Measurements from ENCODE around the gene KIF3A. TPM values are rescaled to one million over a fixed set of nuclear protein-coding genes. Genes with fewer than 3 reads are reported as not detected.

Gene KIF3A
- total RNA-seq, 1 donor from 2014 or later = 10.5 TPM

GRCh38 chr5:132647473-132647872 is 89.9 kb downstream of the KIF3A start:
- DNase-seq = no peak
- ATAC-seq = no peak
- no peak overlapping the region for H3K27ac ChIP-seq
- H3K9me3 ChIP-seq = no peaks in the 10 kb centered on the region
- intact Hi-C loops (cut with DNase I) = no loop called here
- H3K27me3 ChIP-seq = peaks cover under 1% of the 10 kb centered on the region
- TF ChIP-seq CTCF (IDR thresholded peaks at IDR 0.05) = no peak
- no peaks in the 10 kb centered on the region for H3K4me1 ChIP-seq
- H3K36me3 ChIP-seq = peaks cover 9% of the 10 kb centered on the region
- no peak overlapping the region for H3K4me3 ChIP-seq

- peaks cover 16% of the 10 kb centered on the region for H3K36me3 ChIP-seq
- ATAC-seq (no peak), DNase-seq (no peak)
- H3K27me3 ChIP-seq = no peaks in the 10 kb centered on the region
- no peak overlapping the region for H3K4me3 ChIP-seq
- no peak overlapping the region for H3K27ac ChIP-seq
- no peaks in the 10 kb centered on the region for H3K9me3 ChIP-seq
- no peaks in the 10 kb centered on the region for H3K4me1 ChIP-seq
- no peak for TF ChIP-seq CTCF (IDR thresholded peaks at IDR 0.05)
- intact Hi-C loops (cut with DNase I) = no loop called here
These were observed 90.6 kb downstream of the KIF3A start for GRCh38 chr5:132646583-132647266.

GRCh38 chr5:132644177-132644576 is 93.2 kb downstream of the KIF3A start:
- DNase-seq (no peak), ATAC-seq (no peak)
- intact Hi-C loops (cut with DNase I) = no loop called here
- Histone ChIP-seq H3K4me3 (no peak overlapping the region), H3K27ac (no peak overlapping the region), H3K36me3 (peaks cover 41% of the 10 kb centered on the region), H3K27me3 (no peaks in the 10 kb centered on the region), H3K9me3 (no peaks in the 10 kb centered on the region), H3K4me1 (no peaks in the 10 kb centered on the region)
- TF ChIP-seq CTCF (IDR thresholded peaks at IDR 0.05) = no peak

Other genes with a start within 250 kb of the KIF3A start
- 59.5 TPM for gene IRF1, start 246.8 kb downstream of the KIF3A start, total RNA-seq
- gene IL5, start 194.0 kb downstream of the KIF3A start, total RNA-seq = not detected
- gene RAD50, start 180.6 kb downstream of the KIF3A start, total RNA-seq = 32.8 TPM
- gene IL13, start 79.4 kb downstream of the KIF3A start, total RNA-seq = not detected
- not detected for gene IL4, start 63.6 kb downstream of the KIF3A start, total RNA-seq
- gene CCNI2, start 9.9 kb upstream of the KIF3A start, total RNA-seq = 0.55 TPM
- 42.6 TPM for gene SEPTIN8, start 39.7 kb upstream of the KIF3A start, total RNA-seq
- not detected for gene SOWAHA, start 75.8 kb upstream of the KIF3A start, total RNA-seq
- 24.2 TPM for gene SHROOM1, start 93.1 kb upstream of the KIF3A start, total RNA-seq
- 0.46 TPM for gene GDF9, start 128.9 kb upstream of the KIF3A start, total RNA-seq
- gene UQCRQ, start 129.1 kb upstream of the KIF3A start, total RNA-seq = 256 TPM
- gene LEAP2, start 136.1 kb upstream of the KIF3A start, total RNA-seq = 0.69 TPM
- 76.9 TPM for gene AFF4, start 226.1 kb upstream of the KIF3A start, total RNA-seq

Measured in upper lobe of right lung (tissue), 1 donor.